ENCODE results near the gene RGMA. TPM values are rescaled to one million over a fixed set of nuclear protein-coding genes. Genes with fewer than 3 reads are reported as not detected.

RGMA gene
- total and polyA plus RNA-seq, 2 donors (not counting 3 experiments of a cell fraction or from before 2014, with no cell fraction given): 0.06 to 0.13 TPM

GRCh38 chr15:93049233-93049632, 39.8 kb downstream of the RGMA start:
- FAIRE-seq: no peak

More at GRCh38 chr15:93049233-93049632, 39.8 kb downstream of the RGMA start:
- dilution Hi-C loops (cut with MboI; ENCODE audit: extremely low pct_ligation_motif_present, low sequenced_read_pairs): no loop called here
- Histone ChIP-seq H3K36me3 (ENCODE audit: control insufficient read depth in 2 of 2, extremely low read depth in 1 of 2, insufficient read depth in 2 of 2, low read length in 2 of 2) (no peaks in the 10 kb centered on the region), H3K27ac (ENCODE audit: insufficient read depth, low read depth, low read length) (no peak overlapping the region), H3K9me3 (replicated peaks; ENCODE audit: control insufficient read depth, insufficient read depth, low read length) (no peaks in the 10 kb centered on the region), H3K4me3 (replicated peaks in 1 of 3; ENCODE audit: insufficient read depth in 1 of 3, low read depth in 1 of 3, low read length in 3 of 3) (no peak overlapping the region), H3K27me3 (ENCODE audit: control insufficient read depth in 2 of 2, insufficient read depth in 2 of 2, low read length in 2 of 2) (no peaks in the 10 kb centered on the region), H2AFZ (ENCODE audit: low read depth, low read length) (no peak overlapping the region), H3K4me1 (ENCODE audit: control insufficient read depth, extremely low read depth, insufficient read depth, low read length) (no peaks in the 10 kb centered on the region), H3K79me2 (ENCODE audit: control insufficient read depth, insufficient read depth, low read length) (no peaks in the 10 kb centered on the region), H3K4me2 (ENCODE audit: insufficient read depth, low read length) (no peak overlapping the region), H3K9ac (replicated peaks; ENCODE audit: extremely low read depth, insufficient read depth, low read length) (no peak overlapping the region), H4K20me1 (replicated peaks; ENCODE audit: control insufficient read depth, extremely low read depth, insufficient read depth, low read length) (no peaks in the 10 kb centered on the region), H3K9me1 (replicated peaks; ENCODE audit: control insufficient read depth, extremely low read depth, insufficient read depth, low read length) (no peaks in the 10 kb centered on the region)
- no TSS peak for BruUV-seq (replicated peaks)
- ChIA-PET CTCF (no interaction called here), POLR2A (no interaction called here)
- DNase-seq (ENCODE audit: low read depth, low spot score): no peak
- intact Hi-C loops (cut with micrococcal nuclease): no loop called here
- no peak for TF ChIP-seq GATA2 (IDR thresholded peaks at IDR 0.05; ENCODE audit: insufficient read depth, insufficient read length, low read depth, low read length)
- no peak for TF ChIP-seq MAX (IDR thresholded peaks at IDR 0.05; ENCODE audit: insufficient read depth, insufficient read length)
- no peak for TF ChIP-seq POLR2AphosphoS5 (IDR thresholded peaks at IDR 0.05; ENCODE audit: insufficient read depth, low read depth, low read length)
- no peak for TF ChIP-seq FOS (IDR thresholded peaks at IDR 0.05; ENCODE audit: borderline replicate concordance, insufficient read depth, low read length)
- no peak for TF ChIP-seq EZH2 (IDR thresholded peaks at IDR 0.05; ENCODE audit: borderline replicate concordance, low read depth, low read length, severe bottlenecking)
- no peak for TF ChIP-seq JUN (IDR thresholded peaks at IDR 0.05; ENCODE audit: borderline replicate concordance, insufficient read depth, insufficient read length, low read depth)
- no peak for TF ChIP-seq CTCF (IDR thresholded peaks at IDR 0.05; ENCODE audit: extremely low read depth in 1 of 2, insufficient read depth in 1 of 2, low read depth in 1 of 2, low read length in 2 of 2)
- TF ChIP-seq MYC (IDR thresholded peaks at IDR 0.05; ENCODE audit: low read depth, low read length): no peak
- TF ChIP-seq POLR2A (IDR thresholded peaks at IDR 0.05; ENCODE audit: low read depth, low read length): no peak
